Osteoblast (primary cell): ENCODE data around the gene CCSER2. TPM values are rescaled to one million over a fixed set of nuclear protein-coding genes. Genes with fewer than 3 reads are reported as not detected.
"Not testable (repeated sequence)": the region's sequence is repeated elsewhere in the genome, so short reads cannot be mapped to it uniquely, and the experiment has no call there.

ENCODE experiments used
- DNase-seq: peaks from one replicate; pipeline ENCODE4 v3.0.0; 2011; ENCODE audit warnings: low spot score, mixed read lengths; ENCODE audit not compliant: insufficient read length; ENCODE audit errors: missing footprints
- H2AFZ ChIP-seq: 2 replicates; pipeline ENCODE4 v1.6.0; 2011; ENCODE audit warnings: mild to moderate bottlenecking, low read length
- H3K27ac ChIP-seq: 2 replicates; pipeline ENCODE4 v1.5.1; 2011; ENCODE audit warnings: mild to moderate bottlenecking, low read depth, low read length, moderate library complexity
- H3K27me3 ChIP-seq: 2 replicates; pipeline ENCODE4 v1.6.0; 2012; ENCODE audit warnings: mild to moderate bottlenecking, control low read depth, inconsistent platforms, low read length, moderate library complexity; ENCODE audit not compliant: insufficient read depth
- H3K36me3 ChIP-seq: 2 replicates; pipeline ENCODE4 v1.5.1; 2011; ENCODE audit warnings: mild to moderate bottlenecking, low read length, control low read depth, moderate library complexity; ENCODE audit not compliant: insufficient read depth
- H3K4me1 ChIP-seq: 2 replicates; pipeline ENCODE4 v1.5.1; 2011; ENCODE audit warnings: mild to moderate bottlenecking, low read length, control low read depth, moderate library complexity; ENCODE audit not compliant: insufficient read depth
- H3K4me2 ChIP-seq: 2 replicates; pipeline ENCODE4 v1.6.0; 2011; ENCODE audit warnings: mild to moderate bottlenecking, low read length; ENCODE audit not compliant: insufficient read depth
- H3K4me3 ChIP-seq: fragments of 200-600 bp; sonication (generic); 3 replicates; pipeline ENCODE4 v1.5.1; 2012; ENCODE audit warnings: mild to moderate bottlenecking, low read length, inconsistent platforms; ENCODE audit not compliant: insufficient read depth
- H3K79me2 ChIP-seq: 2 replicates; pipeline ENCODE4 v1.6.0; 2012; ENCODE audit warnings: mild to moderate bottlenecking, low read length, control low read depth, inconsistent platforms; ENCODE audit not compliant: insufficient read depth
- H3K9me3 ChIP-seq: 2 replicates; pipeline ENCODE4 v1.5.1; 2011; ENCODE audit warnings: low read depth, low read length, control low read depth
- H4K20me1 ChIP-seq: 2 replicates; pipeline ENCODE4 v1.6.0; 2012; ENCODE audit warnings: mild to moderate bottlenecking, low read length, control low read depth; ENCODE audit not compliant: insufficient read depth
- total RNA-seq: library from RNA; depleted of rRNA; stranded (reverse); fragments of >200 nt; gene quantifications from 2 replicates; pipeline ENCODE4 v1.2.3, GENCODE V29; 2012
- TF ChIP-seq, protein P1 (sequence below): IDR thresholded peaks from 2 replicates; pipeline ENCODE4 v1.5.1; 2011; ENCODE audit warnings: mild to moderate bottlenecking, low read depth, low read length, moderate library complexity; ENCODE audit errors: extremely low read depth

CCSER2 gene
- total RNA-seq, 1 donor = 58.3 TPM

DNA sequence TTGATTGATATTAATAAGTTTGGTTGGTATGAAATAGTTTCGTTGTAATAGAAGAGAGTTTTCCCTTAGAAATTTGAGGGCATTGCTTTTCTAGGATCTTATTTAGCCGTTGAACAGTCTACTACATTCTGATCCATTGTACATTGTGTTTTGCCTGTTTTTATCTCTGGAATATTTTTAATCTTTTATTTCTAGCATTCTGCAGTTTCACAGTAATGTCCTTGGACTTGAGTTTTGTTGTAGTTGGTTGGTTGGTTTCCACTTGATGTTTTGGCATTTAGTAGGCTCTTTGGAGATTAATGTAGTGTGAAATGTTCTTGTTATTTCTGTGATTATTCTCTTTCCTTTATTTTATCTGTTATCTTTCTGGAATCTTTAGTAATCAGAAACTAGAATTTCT lies 112.4 kb downstream of the CCSER2 start:
- H3K79me2 ChIP-seq = peaks cover 13% of the 10 kb centered on the region
- no peak for DNase-seq
- H4K20me1 ChIP-seq = no peaks in the 10 kb centered on the region
- no peak overlapping the region for H3K4me2 ChIP-seq
- no peak overlapping the region for H3K27ac ChIP-seq
- no peaks in the 10 kb centered on the region for H3K27me3 ChIP-seq
- no peak overlapping the region for H2AFZ ChIP-seq
- TF ChIP-seq, protein P1, sequence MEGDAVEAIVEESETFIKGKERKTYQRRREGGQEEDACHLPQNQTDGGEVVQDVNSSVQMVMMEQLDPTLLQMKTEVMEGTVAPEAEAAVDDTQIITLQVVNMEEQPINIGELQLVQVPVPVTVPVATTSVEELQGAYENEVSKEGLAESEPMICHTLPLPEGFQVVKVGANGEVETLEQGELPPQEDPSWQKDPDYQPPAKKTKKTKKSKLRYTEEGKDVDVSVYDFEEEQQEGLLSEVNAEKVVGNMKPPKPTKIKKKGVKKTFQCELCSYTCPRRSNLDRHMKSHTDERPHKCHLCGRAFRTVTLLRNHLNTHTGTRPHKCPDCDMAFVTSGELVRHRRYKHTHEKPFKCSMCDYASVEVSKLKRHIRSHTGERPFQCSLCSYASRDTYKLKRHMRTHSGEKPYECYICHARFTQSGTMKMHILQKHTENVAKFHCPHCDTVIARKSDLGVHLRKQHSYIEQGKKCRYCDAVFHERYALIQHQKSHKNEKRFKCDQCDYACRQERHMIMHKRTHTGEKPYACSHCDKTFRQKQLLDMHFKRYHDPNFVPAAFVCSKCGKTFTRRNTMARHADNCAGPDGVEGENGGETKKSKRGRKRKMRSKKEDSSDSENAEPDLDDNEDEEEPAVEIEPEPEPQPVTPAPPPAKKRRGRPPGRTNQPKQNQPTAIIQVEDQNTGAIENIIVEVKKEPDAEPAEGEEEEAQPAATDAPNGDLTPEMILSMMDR = no peak
- no peak overlapping the region for H3K4me3 ChIP-seq
- H3K36me3 ChIP-seq = no peaks in the 10 kb centered on the region
- H3K4me1 ChIP-seq = no peaks in the 10 kb centered on the region
- H3K9me3 ChIP-seq = no peaks in the 10 kb centered on the region

DNA sequence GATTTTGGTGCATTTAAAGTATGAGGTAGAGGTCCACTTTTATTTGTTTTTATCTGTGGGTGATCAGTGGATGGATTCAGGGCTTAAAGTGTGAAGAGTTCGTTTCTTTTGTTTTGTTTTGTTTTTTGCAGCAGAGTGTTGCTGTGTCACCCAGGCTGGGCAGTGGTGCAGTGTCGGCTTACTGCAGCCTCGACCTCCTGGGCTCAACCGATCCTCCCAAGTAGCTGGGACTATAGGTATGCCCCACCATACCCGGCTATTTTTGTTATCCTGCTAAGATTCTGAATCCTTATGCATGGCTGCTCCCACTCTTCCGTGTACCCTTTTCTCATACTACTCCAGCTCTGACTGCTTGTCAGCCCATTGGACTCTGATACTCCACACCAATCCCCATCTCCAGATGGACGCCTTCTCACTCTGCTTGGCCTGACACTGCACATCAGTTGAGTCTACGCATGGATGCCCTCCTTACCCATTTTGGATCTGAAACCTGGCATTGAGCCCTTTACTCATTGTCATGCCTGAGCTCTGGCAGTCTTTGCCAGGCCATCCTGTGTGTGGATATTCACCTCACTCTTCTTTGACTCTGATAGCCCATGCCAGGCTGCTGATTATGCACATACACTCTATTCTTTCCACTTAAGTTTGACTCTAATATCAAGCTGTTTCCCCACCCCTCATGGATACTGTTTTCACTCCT lies 119.5 kb downstream of the CCSER2 start:
- H3K79me2 ChIP-seq = peaks cover 7% of the 10 kb centered on the region
- H3K36me3 ChIP-seq = no peaks in the 10 kb centered on the region
- DNase-seq = no peak
- H3K4me3 ChIP-seq = no peak overlapping the region
- no peaks in the 10 kb centered on the region for H3K27me3 ChIP-seq
- TF ChIP-seq, protein P1 = no peak
- no peaks in the 10 kb centered on the region for H3K4me1 ChIP-seq
- no peak overlapping the region for H3K4me2 ChIP-seq
- H2AFZ ChIP-seq = no peak overlapping the region
- H4K20me1 ChIP-seq = no peaks in the 10 kb centered on the region
- H3K9me3 ChIP-seq = no peaks in the 10 kb centered on the region
- no peak overlapping the region for H3K27ac ChIP-seq

DNA sequence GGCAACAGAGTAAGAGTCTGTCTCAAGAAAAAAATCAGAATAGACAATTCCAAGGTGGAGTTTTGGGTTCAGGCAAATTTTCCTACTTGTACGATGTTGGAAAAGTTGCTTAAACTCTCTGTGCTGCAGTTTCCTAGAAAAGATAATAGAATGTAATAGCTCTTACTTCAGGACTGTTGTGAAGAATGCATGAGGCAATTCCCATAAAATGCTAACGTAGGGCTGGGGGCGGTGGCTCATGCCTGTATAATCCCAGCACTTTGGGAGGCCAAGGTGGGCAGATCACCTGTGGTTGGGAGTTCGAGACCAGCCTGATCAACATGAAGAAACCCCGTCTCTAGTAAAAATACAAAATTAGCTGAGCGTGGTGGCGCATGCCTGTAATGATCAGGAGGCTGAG lies 121.0 kb downstream of the CCSER2 start:
- not testable (repeated sequence) for DNase-seq, H3K79me2 ChIP-seq, H3K36me3 ChIP-seq, H3K27ac ChIP-seq, H3K4me3 ChIP-seq, H3K9me3 ChIP-seq, H3K27me3 ChIP-seq, H4K20me1 ChIP-seq, H2AFZ ChIP-seq, H3K4me1 ChIP-seq, H3K4me2 ChIP-seq

DNA sequence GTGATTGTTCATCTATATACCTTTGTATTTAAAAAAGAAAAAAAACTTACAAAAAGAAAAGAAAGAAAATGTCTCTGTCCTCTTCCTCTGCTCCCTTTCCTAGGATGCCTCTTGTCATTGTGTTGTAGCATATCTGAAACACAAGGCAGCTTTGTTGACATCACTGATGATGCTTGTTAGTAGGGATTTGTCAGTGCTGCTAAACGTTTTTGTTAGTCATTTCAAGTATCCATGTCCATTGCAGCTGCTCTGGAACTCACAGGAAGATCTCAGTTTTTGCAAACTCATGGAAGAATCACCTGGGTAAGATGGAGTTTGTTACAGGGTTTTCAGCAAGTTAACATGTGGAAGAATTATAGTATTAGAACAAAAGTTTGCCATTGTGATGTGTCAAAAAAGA lies 123.6 kb downstream of the CCSER2 start:
- H3K4me2 ChIP-seq = no peak overlapping the region
- no peaks in the 10 kb centered on the region for H3K4me1 ChIP-seq
- no peaks in the 10 kb centered on the region for H3K36me3 ChIP-seq
- DNase-seq = no peak
- TF ChIP-seq, protein P1 = no peak
- no peaks in the 10 kb centered on the region for H4K20me1 ChIP-seq
- H3K27me3 ChIP-seq = no peaks in the 10 kb centered on the region
- no peak overlapping the region for H3K4me3 ChIP-seq
- H3K79me2 ChIP-seq = peaks cover 4% of the 10 kb centered on the region
- H2AFZ ChIP-seq = no peak overlapping the region
- H3K9me3 ChIP-seq = no peaks in the 10 kb centered on the region
- no peak overlapping the region for H3K27ac ChIP-seq
